HCT116 (cell line): Measurements from ENCODE around the gene ACSL3. TPM values are rescaled to one million over a fixed set of nuclear protein-coding genes. Genes with fewer than 3 reads are reported as not detected.

ENCODE experiments used
- ATAC-seq: fragments of 200-7000 bp; cut with Tn5 transposase; 2 replicates; pipeline ENCODE4 v1.9.1; 2020; ENCODE audit warnings: mild to moderate bottlenecking, moderate library complexity
- BruUV-seq: library from RNA; stranded (reverse); fragments of 400-500 nt; replicated peaks from 2 replicates; lab custom pipeline; 2021; lab: Mats Ljungman, UMichigan
- CTCF ChIA-PET: fragments of 300-600 bp; sonication (Branson Sonifier 250); formaldehyde crosslinking; loops from one replicate; lab custom pipeline; 2021; ENCODE audit warnings: antibody characterized with exemption; lab: Charles Lee
- POLR2A ChIA-PET: fragments of 300-600, 350-600 bp; sonication (Branson Sonifier 250); formaldehyde crosslinking; loops from one replicate; lab custom pipeline; 2021; ENCODE audit warnings: antibody characterized with exemption; lab: Charles Lee
- RAD21 ChIA-PET, 2 experiments: fragments of 300-600 bp; sonication (Branson Sonifier 250); formaldehyde crosslinking; loops; one replicate each; lab custom pipeline; 2023; ENCODE audit warnings: low total read pairs in 2 of 2; ENCODE audit not compliant: uncharacterized antibody in 2 of 2, unreplicated experiment in 2 of 2, low non-redundant PET in 1 of 2; lab: Charles Lee
- DNase-seq: peaks from one replicate; pipeline ENCODE4 v3.0.0-alpha.2; 2010; ENCODE audit warnings: low read depth, low spot score
- H2AFZ ChIP-seq: fragments of 200-600 bp; shearing (Covaris generic), sonication (generic); 2 replicates; pipeline ENCODE4 v1.6.1; 2017; ENCODE audit warnings: low read depth, mixed run types, mixed read lengths, antibody characterized with exemption, low read length; ENCODE audit not compliant: poor library complexity, severe bottlenecking
- H3K27ac ChIP-seq: 2 replicates; pipeline ENCODE4 v1.5.1; 2012; ENCODE audit warnings: low read depth, low read length
- H3K27me3 ChIP-seq: fragments of 200-600 bp; sonication (generic); 2 replicates; pipeline ENCODE4 v1.6.1; 2016; ENCODE audit warnings: mixed run types, low read length, mixed read lengths; ENCODE audit not compliant: insufficient read depth
- H3K36me3 ChIP-seq, 2 experiments: fragments of 200-500 bp in 1 of 2; fragments of 200-600 bp in 1 of 2; sonication (Bioruptor generic) in 1 of 2; sonication (generic) in 1 of 2; 2 replicates each; pipeline versions ENCODE4 v1.5.1 to v1.6.1; 2014 to 2016; ENCODE audit warnings: low read length in 2 of 2, inconsistent platforms in 1 of 2, mixed read lengths in 1 of 2, mixed run types in 1 of 2; ENCODE audit not compliant: insufficient read depth in 2 of 2, control insufficient read depth in 1 of 2
- H3K4me1 ChIP-seq, 2 experiments: fragments of 200-600 bp in 1 of 2; sonication (generic) in 1 of 2; 2 replicates each; pipeline versions ENCODE4 v1.5.1 to v1.6.1; 2012 to 2017; ENCODE audit warnings: low read length in 2 of 2, inconsistent platforms in 1 of 2, mild to moderate bottlenecking in 1 of 2, mixed read lengths in 1 of 2, mixed run types in 1 of 2, moderate library complexity in 1 of 2; ENCODE audit not compliant: insufficient read depth in 2 of 2, control insufficient read depth in 1 of 2
- H3K4me2 ChIP-seq: fragments of 200-600 bp; sonication (generic); 2 replicates; pipeline ENCODE4 v1.6.1; 2017; ENCODE audit warnings: mixed run types, low read length, mixed read lengths
- H3K4me3 ChIP-seq, 2 experiments: fragments of 200-600 bp in 1 of 2; sonication (generic) in 1 of 2; replicated peaks in 1 of 2; 2 replicates each; pipeline ENCODE4 v1.5.1; 2011 to 2016; ENCODE audit warnings: low read length in 2 of 2, control low read depth in 1 of 2, low read depth in 1 of 2, mild to moderate bottlenecking in 1 of 2, mixed read lengths in 1 of 2, mixed run types in 1 of 2
- H3K79me2 ChIP-seq: fragments of 200-600 bp; sonication (generic); 2 replicates; pipeline ENCODE4 v1.6.1; 2017; ENCODE audit warnings: mild to moderate bottlenecking, mixed run types, low read length, moderate library complexity, mixed read lengths; ENCODE audit not compliant: insufficient read depth
- H3K9ac ChIP-seq: fragments of 200-600 bp; sonication (generic); 2 replicates; pipeline ENCODE4 v1.6.1; 2016; ENCODE audit warnings: low read length, mixed read lengths
- H3K9me2 ChIP-seq: fragments of 200-600 bp; sonication (generic), shearing (Covaris generic); 2 replicates; pipeline ENCODE4 v1.6.1; 2017; ENCODE audit warnings: mixed run types, mild to moderate bottlenecking, moderate library complexity; ENCODE audit not compliant: insufficient read depth
- H3K9me3 ChIP-seq, 2 experiments: fragments of 200-500 bp in 1 of 2; fragments of 200-600 bp in 1 of 2; sonication (Bioruptor generic) in 1 of 2; sonication (generic) in 1 of 2; 2 replicates each; pipeline ENCODE4 v1.6.1; 2014 to 2017; ENCODE audit warnings: low read length in 2 of 2, mixed read lengths in 2 of 2, inconsistent platforms in 1 of 2, low read depth in 1 of 2, mild to moderate bottlenecking in 1 of 2, mixed run types in 1 of 2, moderate library complexity in 1 of 2; ENCODE audit not compliant: control insufficient read depth in 1 of 2, insufficient read depth in 1 of 2
- H4K20me1 ChIP-seq: fragments of 200-600 bp; sonication (generic), shearing (Covaris generic); 2 replicates; pipeline ENCODE4 v1.6.1; 2017; ENCODE audit warnings: mixed run types, mild to moderate bottlenecking, moderate library complexity; ENCODE audit not compliant: insufficient read depth
- CBX3 ChIP-seq: IDR thresholded peaks from 2 replicates; pipeline ENCODE4 v1.6.1; 2012; ENCODE audit warnings: low read depth
- CEBPB ChIP-seq: IDR thresholded peaks from 2 replicates; pipeline ENCODE4 v1.6.1; 2012; ENCODE audit warnings: low read depth
- EGR1 ChIP-seq: IDR thresholded peaks from 2 replicates; pipeline ENCODE4 v1.6.1; 2012; ENCODE audit warnings: low read depth
- ELF1 ChIP-seq: IDR thresholded peaks from 2 replicates; pipeline ENCODE4 v1.6.1; 2012; ENCODE audit warnings: low read depth, borderline replicate concordance
- EZH2phosphoT487 ChIP-seq: fragments of 200-600 bp; IDR thresholded peaks from 2 replicates; pipeline ENCODE4 v1.6.1; 2018; ENCODE audit warnings: antibody characterized with exemption, borderline replicate concordance
- FOSL1 ChIP-seq: IDR thresholded peaks from 2 replicates; pipeline ENCODE4 v1.6.1; 2012; ENCODE audit warnings: low read depth
- RAD21 ChIP-seq: IDR thresholded peaks from 2 replicates; pipeline ENCODE4 v1.6.1; 2012; ENCODE audit warnings: low read depth, mild to moderate bottlenecking
- SIN3A ChIP-seq: IDR thresholded peaks from 2 replicates; pipeline ENCODE4 v1.6.1; 2012; ENCODE audit warnings: low read depth
- SP1 ChIP-seq: IDR thresholded peaks from 2 replicates; pipeline ENCODE4 v1.6.1; 2012; ENCODE audit warnings: low read depth
- TCF7L2 ChIP-seq: IDR thresholded peaks from 2 replicates; pipeline ENCODE4 v1.7.0; 2011; ENCODE audit warnings: borderline replicate concordance, inconsistent platforms; ENCODE audit not compliant: insufficient read depth, insufficient read length; ENCODE audit errors: extremely low read depth
- YY1 ChIP-seq: IDR thresholded peaks from 2 replicates; pipeline ENCODE4 v1.6.1; 2011; ENCODE audit warnings: low read length, low read depth, moderate library complexity, mild to moderate bottlenecking; ENCODE audit not compliant: insufficient replicate concordance; ENCODE audit errors: extremely low read depth
- ZFX ChIP-seq: fragments of 450-650 bp; IDR thresholded peaks from 2 replicates; pipeline ENCODE4 v1.6.1; 2017
- ZNF274 ChIP-seq: fragments of 200-500 bp; sonication (Bioruptor generic); IDR thresholded peaks from 2 replicates; pipeline ENCODE4 v1.6.1; 2014; ENCODE audit warnings: mild to moderate bottlenecking, low read depth, low read length, inconsistent platforms
- intact Hi-C: fragments of 100-400 bp; cut with micrococcal nuclease; formaldehyde crosslinking; loops from 2 replicates; pipeline ENCODE4 v1.10.0; 2022
- total RNA-seq: library from RNA; stranded (reverse); gene quantifications from one replicate; pipeline ENCODE4 v1.2.1, GENCODE V29; 2021; ENCODE audit not compliant: unreplicated experiment
- TF ChIP-seq, protein P1 (sequence below): IDR thresholded peaks from 2 replicates; pipeline ENCODE4 v1.6.1; 2012
- TF ChIP-seq, protein P2 (sequence below): IDR thresholded peaks from 2 replicates; pipeline ENCODE4 v1.6.1; 2011; ENCODE audit warnings: mild to moderate bottlenecking, low read length, moderate library complexity; ENCODE audit not compliant: insufficient replicate concordance; ENCODE audit errors: extremely low read depth

The ACSL3 gene
- total RNA-seq, 1 experiment from 2014 or later = 142 TPM

DNA sequence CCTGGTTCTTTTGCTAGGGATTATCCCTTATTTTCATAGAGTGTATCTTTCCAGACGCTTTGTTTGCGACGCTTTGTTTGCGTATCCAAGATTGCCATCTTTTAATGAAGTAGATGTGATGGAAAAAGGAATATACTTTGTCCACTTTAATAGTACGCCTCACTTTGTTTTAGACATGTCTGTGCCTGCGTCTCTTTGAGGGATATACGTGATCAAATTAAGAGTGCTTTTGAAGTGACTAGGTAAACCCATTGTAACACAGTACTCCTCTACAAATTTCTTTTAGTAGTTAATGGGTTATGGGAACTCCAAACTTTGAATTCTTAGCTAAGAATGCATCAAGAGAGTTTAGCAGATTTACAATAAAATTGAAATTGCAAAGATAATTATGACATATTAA lies 27.9 kb downstream of the ACSL3 start:
- TF ChIP-seq EGR1 (no peak), ELF1 (no peak), SP1 (no peak), ZNF274 (no peak)
- H4K20me1 ChIP-seq = peaks cover 6% of the 10 kb centered on the region; the same call in 1 of the 2 replicates
- peaks cover 3 to 5% of the 10 kb centered on the region in 2 experiments; a peak in 2 of 4 replicates for H3K4me1 ChIP-seq
- peaks cover 95% of the 10 kb centered on the region for H3K79me2 ChIP-seq
- no peak for ATAC-seq
- intact Hi-C loops = no loop called here
- H3K9me2 ChIP-seq = no peaks in the 10 kb centered on the region
- no peaks in the 10 kb centered on the region for H3K9me3 ChIP-seq
- ChIA-PET POLR2A (no interaction called here), RAD21 (no interaction called here), CTCF (no interaction called here)
- H2AFZ ChIP-seq = no peak overlapping the region
- no peak overlapping the region for H3K9ac ChIP-seq
- H3K4me3 ChIP-seq = no peak overlapping the region
- no peaks in the 10 kb centered on the region for H3K36me3 ChIP-seq
- no peaks in the 10 kb centered on the region for H3K27me3 ChIP-seq
- H3K4me2 ChIP-seq = no peak overlapping the region
- no peak overlapping the region for H3K27ac ChIP-seq
- no TSS peak for BruUV-seq
- DNase-seq = no peak

DNA sequence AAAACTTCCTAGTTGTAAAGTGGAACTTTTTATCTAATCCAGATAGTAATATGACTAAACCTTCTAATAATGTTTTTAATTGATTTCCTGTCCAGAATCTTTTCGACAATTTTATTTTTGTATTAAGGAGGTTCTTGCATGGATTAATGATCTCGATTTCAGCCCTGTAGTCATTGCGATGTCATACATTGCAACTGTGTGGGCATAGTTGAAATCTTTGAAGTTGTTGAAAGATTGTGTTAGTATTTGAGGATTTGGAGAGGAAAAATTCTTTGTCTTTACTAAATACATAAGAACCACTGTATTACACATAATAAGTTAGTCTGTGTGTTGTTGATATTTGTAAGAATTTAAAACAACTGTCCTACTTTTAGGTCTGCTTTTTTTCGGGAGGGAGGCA lies 31.1 kb downstream of the ACSL3 start:
- Histone ChIP-seq H2AFZ (no peak overlapping the region), H3K4me3 (no peak overlapping the region), H3K9ac (no peak overlapping the region), H3K9me2 (no peaks in the 10 kb centered on the region), H3K27ac (no peak overlapping the region)
- no peak for DNase-seq
- BruUV-seq = no TSS peak
- POLR2A ChIA-PET = no interaction called here
- TF ChIP-seq EGR1 = no peak
- TF ChIP-seq ZNF274 = no peak
- no peak for TF ChIP-seq FOSL1
- no peak for TF ChIP-seq ZFX
- no peak for TF ChIP-seq CBX3
- no peak for TF ChIP-seq SIN3A
- TF ChIP-seq RAD21 = no peak
- TF ChIP-seq SP1 = no peak
- TF ChIP-seq, protein P1, sequence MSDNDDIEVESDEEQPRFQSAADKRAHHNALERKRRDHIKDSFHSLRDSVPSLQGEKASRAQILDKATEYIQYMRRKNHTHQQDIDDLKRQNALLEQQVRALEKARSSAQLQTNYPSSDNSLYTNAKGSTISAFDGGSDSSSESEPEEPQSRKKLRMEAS = no peak
- TF ChIP-seq EZH2phosphoT487 = no peak
- no peak for TF ChIP-seq CEBPB
- no peak for TF ChIP-seq YY1
- TF ChIP-seq TCF7L2 = no peak
- TF ChIP-seq, protein P2, sequence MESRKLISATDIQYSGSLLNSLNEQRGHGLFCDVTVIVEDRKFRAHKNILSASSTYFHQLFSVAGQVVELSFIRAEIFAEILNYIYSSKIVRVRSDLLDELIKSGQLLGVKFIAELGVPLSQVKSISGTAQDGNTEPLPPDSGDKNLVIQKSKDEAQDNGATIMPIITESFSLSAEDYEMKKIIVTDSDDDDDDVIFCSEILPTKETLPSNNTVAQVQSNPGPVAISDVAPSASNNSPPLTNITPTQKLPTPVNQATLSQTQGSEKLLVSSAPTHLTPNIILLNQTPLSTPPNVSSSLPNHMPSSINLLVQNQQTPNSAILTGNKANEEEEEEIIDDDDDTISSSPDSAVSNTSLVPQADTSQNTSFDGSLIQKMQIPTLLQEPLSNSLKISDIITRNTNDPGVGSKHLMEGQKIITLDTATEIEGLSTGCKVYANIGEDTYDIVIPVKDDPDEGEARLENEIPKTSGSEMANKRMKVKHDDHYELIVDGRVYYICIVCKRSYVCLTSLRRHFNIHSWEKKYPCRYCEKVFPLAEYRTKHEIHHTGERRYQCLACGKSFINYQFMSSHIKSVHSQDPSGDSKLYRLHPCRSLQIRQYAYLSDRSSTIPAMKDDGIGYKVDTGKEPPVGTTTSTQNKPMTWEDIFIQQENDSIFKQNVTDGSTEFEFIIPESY = no peak
- TF ChIP-seq, all 23 proteins: peak for 0
- Histone ChIP-seq H4K20me1 (peaks cover 6% of the 10 kb centered on the region), H3K4me2 (no peak overlapping the region), H3K9me3 (no peaks in the 10 kb centered on the region), H3K27me3 (no peaks in the 10 kb centered on the region), H3K36me3 (no peaks in the 10 kb centered on the region), H3K4me1 (peaks cover 3 to 5% of the 10 kb centered on the region in 2 experiments; a peak in 2 of 4 replicates), H3K79me2 (peaks cover 84% of the 10 kb centered on the region)
- ChIA-PET CTCF (interaction anchor here (1.2 kb wide), 1 partner anchor 11 kb away, joined by 3 read pairs; no protein-coding TSS in a partner anchor), RAD21 (no interaction called here)
- no peak for ATAC-seq
- intact Hi-C loops = no loop called here
